Pancreas (tissue), 10 donors: ENCODE measurements around the gene KRT39. TPM values are rescaled to one million over a fixed set of nuclear protein-coding genes. Genes with fewer than 3 reads are reported as not detected.
A peak's percentile ranks its signal among the peaks of the same experiment; 100 is the strongest.

ENCODE experiments used
- ATAC-seq, 4 donors: fragments of 200-7000 bp; cut with Tn5 transposase; one replicate each; pipeline versions ENCODE4 v1.8.0 to v1.9.1; 2020; ENCODE audit warnings: mild to moderate bottlenecking in 4 of 4, moderate library complexity in 4 of 4
- DNase-seq, 6 donors: peaks; one replicate each; pipeline ENCODE4 v3.0.0-alpha.2; 2020
- FAIRE-seq: peaks from 2 replicates; lab custom pipeline; 2012; peaks lifted over from hg19 to GRCh38; lab: Jason Lieb, UNC
- H3K27ac ChIP-seq, 4 donors: fragments of 200-600 bp; sonication (generic); 1 replicate in 3 of 4; 2 replicates in 1 of 4; pipeline versions ENCODE4 v1.5.0 to v1.8.0; 2020
- H3K27me3 ChIP-seq, 4 donors: fragments of 200-600 bp; one replicate each; pipeline ENCODE4 v1.8.0; 2021
- H3K36me3 ChIP-seq, 3 donors: fragments of 200-600 bp; sonication (generic) in 1 of 3; one replicate each; pipeline versions ENCODE4 v1.5.0 to v1.8.0; 2020 to 2021
- H3K4me1 ChIP-seq, 3 donors: fragments of 200-600 bp; one replicate each; pipeline ENCODE4 v1.8.0; 2021
- H3K4me3 ChIP-seq, 4 donors: fragments of 200-600 bp; sonication (generic) in 2 of 4; one replicate each; pipeline versions ENCODE4 v1.5.0 to v1.8.0; 2020 to 2021
- H3K9me3 ChIP-seq, 4 donors: fragments of 200-600 bp; one replicate each; pipeline ENCODE4 v1.8.0; 2021
- WGBS, 2 donors: extraction: QIAGEN DNeasy Blood & Tissue Kit; methylation state at CpG; one replicate each; pipeline ENCODE4 v1.1.7; 2013; 5-methylcytosine and 5-hydroxymethylcytosine counted together
- intact Hi-C, 3 donors: fragments of 100-400 bp; cut with DNase I; formaldehyde crosslinking; loops; one replicate each; pipeline versions ENCODE4 v1.11.1 to v1.14.2; 2022
- polyA plus RNA-seq, 2 donors: library from polyadenylated mRNA; stranded (reverse); fragments of 200-250 nt; gene quantifications; one replicate each; pipeline ENCODE4 v1.2.3, GENCODE V29; 2013
- total RNA-seq, 6 donors: library from RNA; stranded (reverse); fragmentation: NEBNext Ultra II Directional in 4 of 6; extraction: Animal tissue kit (Norgen Biotek cat#: 25700) in 4 of 6; gene quantifications; one replicate each; pipeline versions ENCODE4 v1.2.1 to v1.2.4, GENCODE V29; 2021 to 2023
- TF ChIP-seq, protein P1 (sequence below), 4 donors: fragments of 200-600 bp; sonication (generic) in 3 of 4; IDR thresholded peaks; one replicate each; pipeline versions ENCODE4 v1.5.0 to v1.8.0; 2021; ENCODE audit warnings: antibody characterized with exemption in 4 of 4
- donor health status: healthy with polysubstance abuse.
- donor health status: DM: no; HTN: no; CAD: no; lungs with moderate emphysema.
- donor health status: DM: no; HTN: no; CAD: no.
- donor health status: control.
- donor health status: control.
- donor health status: Bipolar disorder and iron deficiency.
- donor health status: DM: yes; HTN: yes; CAD: no.
- donor health status: DM: no; HTN: no; CAD: no.
- donor health status: DM: no; HTN: no; CAD: no.
- donor health status: DM: yes; HTN: yes; CAD: no.

KRT39 gene
- total and polyA plus RNA-seq, 8 donors: not detected

DNA sequence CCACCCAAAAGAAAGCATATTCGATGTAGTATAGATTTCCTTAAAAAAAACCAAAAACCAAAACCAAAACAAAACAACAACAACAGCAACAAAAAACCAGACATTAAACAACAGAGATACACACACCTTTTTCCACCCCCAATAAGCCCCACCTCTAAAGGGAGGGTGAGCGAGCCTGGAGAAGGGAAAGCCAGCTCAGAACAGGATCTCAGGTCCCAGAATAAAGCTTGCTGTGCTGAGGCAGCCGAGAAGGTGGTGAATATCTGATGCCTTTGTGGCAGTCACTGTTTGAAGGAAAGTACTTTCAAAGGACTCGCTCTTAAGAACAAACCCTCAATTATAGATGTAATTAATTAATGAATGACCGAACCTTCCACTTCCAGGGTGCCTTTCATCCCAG, 29.8 kb downstream of the KRT39 start:
- no peaks in the 10 kb centered on the region for H3K36me3 ChIP-seq
- TF ChIP-seq, protein P1, sequence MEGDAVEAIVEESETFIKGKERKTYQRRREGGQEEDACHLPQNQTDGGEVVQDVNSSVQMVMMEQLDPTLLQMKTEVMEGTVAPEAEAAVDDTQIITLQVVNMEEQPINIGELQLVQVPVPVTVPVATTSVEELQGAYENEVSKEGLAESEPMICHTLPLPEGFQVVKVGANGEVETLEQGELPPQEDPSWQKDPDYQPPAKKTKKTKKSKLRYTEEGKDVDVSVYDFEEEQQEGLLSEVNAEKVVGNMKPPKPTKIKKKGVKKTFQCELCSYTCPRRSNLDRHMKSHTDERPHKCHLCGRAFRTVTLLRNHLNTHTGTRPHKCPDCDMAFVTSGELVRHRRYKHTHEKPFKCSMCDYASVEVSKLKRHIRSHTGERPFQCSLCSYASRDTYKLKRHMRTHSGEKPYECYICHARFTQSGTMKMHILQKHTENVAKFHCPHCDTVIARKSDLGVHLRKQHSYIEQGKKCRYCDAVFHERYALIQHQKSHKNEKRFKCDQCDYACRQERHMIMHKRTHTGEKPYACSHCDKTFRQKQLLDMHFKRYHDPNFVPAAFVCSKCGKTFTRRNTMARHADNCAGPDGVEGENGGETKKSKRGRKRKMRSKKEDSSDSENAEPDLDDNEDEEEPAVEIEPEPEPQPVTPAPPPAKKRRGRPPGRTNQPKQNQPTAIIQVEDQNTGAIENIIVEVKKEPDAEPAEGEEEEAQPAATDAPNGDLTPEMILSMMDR (IDR thresholded peaks at IDR 0.05): no peak
- peaks cover 0 to 6% (median 0%) of the 10 kb centered on the region in 3 donors for H3K4me1 ChIP-seq
- H3K27ac ChIP-seq: peak overlapping the region in 3 of 4 donors; percentile 38 to 68 (median 64)
- FAIRE-seq (no peak), DNase-seq (no peak), ATAC-seq (peak in 3 of 4 donors; percentile 51 to 62 (median 56))
- WGBS, 2 donors: 21 to 30% methylated on average over 5 of the region's 5 CpGs
- no peak overlapping the region for H3K4me3 ChIP-seq
- peaks cover 0 to 3% (median 0%) of the 10 kb centered on the region in 4 donors for H3K27me3 ChIP-seq
- intact Hi-C loops: no loop called here
- no peaks in the 10 kb centered on the region for H3K9me3 ChIP-seq

DNA sequence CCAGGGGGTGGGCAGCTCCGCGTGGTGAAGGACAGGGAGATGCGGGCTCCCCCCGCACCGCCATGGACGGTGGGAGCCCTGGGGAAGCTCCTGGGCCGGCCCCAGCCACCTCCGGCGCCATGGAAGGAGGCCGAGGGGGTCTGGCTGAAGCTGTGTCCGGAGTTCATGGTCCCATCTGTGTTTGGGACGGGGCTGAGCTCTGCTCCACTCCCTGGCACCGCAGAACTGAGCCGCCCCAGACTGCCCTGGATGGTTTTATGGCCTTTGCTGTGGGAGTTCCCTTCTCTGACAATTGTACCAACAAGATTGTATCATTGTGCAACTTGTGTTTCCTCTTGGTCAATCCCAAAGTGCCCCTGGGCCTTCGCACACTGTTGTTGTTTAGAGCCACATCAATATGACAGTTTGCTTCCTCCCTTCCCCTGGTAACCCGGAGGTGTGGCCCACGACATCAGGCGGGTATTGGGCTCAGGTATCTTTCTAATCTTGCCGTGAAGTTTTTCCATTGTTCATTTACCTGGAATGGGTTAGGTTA, 30.2 kb downstream of the KRT39 start:
- WGBS, 2 donors: 73 to 75% methylated on average over 19 of the region's 19 CpGs
- intact Hi-C loops: no loop called here
- FAIRE-seq (no peak), DNase-seq (peak in 1 of 6 donors; percentile 10), ATAC-seq (peak in 3 of 4 donors; percentile 31 to 71 (median 70))
- Histone ChIP-seq H3K4me1 (peaks cover 0 to 6% (median 0%) of the 10 kb centered on the region in 3 donors), H3K4me3 (no peak overlapping the region), H3K9me3 (no peaks in the 10 kb centered on the region), H3K36me3 (no peaks in the 10 kb centered on the region), H3K27ac (peak overlapping the region in 3 of 4 donors; percentile 38 to 68 (median 64)), H3K27me3 (peaks cover 0 to 3% (median 0%) of the 10 kb centered on the region in 4 donors)
- TF ChIP-seq, protein P1 (IDR thresholded peaks at IDR 0.05): no peak

DNA sequence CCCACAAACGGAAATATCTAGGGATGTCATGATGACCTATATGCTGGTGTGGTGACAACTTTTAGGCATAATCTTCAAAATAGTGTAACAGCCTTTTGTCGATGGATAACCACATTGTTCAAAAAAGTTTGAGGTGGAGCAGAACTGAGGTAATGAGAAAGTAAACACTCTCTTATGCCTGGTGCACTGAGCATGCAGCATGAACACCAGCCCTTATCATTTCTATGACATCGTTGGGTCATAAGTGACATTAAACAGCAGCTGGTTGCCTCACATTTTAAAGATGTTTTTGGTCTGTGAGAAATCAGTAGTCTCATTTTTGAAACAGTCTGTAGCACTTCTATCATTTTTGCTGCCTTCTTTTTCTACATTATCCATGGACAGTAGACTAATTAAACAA, 31.1 kb downstream of the KRT39 start:
- peaks cover 0 to 6% (median 0%) of the 10 kb centered on the region in 3 donors for H3K4me1 ChIP-seq
- peaks cover 0 to 3% (median 0%) of the 10 kb centered on the region in 4 donors for H3K27me3 ChIP-seq
- intact Hi-C loops: no loop called here
- no peak overlapping the region for H3K27ac ChIP-seq
- TF ChIP-seq, protein P1 (IDR thresholded peaks at IDR 0.05): no peak
- no peak for FAIRE-seq
- 43 to 44% methylated on average over 3 of the region's 3 CpGs for WGBS, 2 donors
- no peaks in the 10 kb centered on the region for H3K9me3 ChIP-seq
- H3K36me3 ChIP-seq: no peaks in the 10 kb centered on the region
- DNase-seq: no peak
- no peak overlapping the region for H3K4me3 ChIP-seq
- ATAC-seq: no peak

DNA sequence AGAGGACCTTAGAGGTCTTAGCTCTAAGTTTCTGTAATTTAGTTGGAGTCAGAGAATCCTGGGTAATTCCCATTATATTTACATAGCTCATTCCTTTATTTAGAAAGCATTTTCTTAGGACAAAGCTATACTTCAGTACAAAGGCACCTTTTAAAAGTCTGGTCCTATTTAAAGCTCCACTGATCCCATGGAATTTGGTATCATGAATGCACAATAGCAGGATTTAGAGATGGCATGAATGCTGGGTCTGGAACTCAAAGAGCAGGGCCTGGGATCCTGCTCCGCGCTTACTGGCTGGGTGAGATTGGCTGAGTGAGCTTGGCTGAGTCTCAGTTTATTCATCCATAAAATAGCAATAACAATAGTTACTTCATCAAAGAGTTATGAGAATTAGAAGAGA, 34.1 kb downstream of the KRT39 start:
- no peak for ATAC-seq
- Histone ChIP-seq H3K27ac (no peak overlapping the region), H3K36me3 (no peaks in the 10 kb centered on the region), H3K9me3 (no peaks in the 10 kb centered on the region), H3K4me3 (no peak overlapping the region), H3K27me3 (no peaks in the 10 kb centered on the region), H3K4me1 (peaks cover 0 to 6% (median 0%) of the 10 kb centered on the region in 3 donors)
- WGBS, 2 donors: 74 to 79% methylated on average over 2 of the region's 2 CpGs
- TF ChIP-seq, protein P1 (IDR thresholded peaks at IDR 0.05): no peak
- no peak for FAIRE-seq
- intact Hi-C loops: no loop called here
- DNase-seq: no peak

DNA sequence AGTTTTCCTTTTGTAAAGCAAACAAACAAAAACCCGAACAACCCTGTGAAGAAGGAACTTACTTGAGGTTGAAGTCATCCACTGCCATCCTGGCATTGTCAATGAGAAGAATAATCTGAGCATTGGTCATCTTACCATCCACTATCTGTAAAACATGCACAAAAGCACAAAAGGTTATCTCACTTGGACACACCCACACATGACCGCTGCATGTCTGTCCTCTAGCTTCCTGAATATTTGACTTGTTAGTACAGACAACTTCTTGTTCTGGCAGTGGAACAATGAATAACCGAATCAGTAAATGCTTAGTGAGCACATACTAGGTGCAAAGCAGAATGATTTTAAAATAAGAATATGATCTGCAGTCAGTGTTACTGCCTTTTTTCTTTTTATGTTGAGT, 35.4 kb downstream of the KRT39 start:
- ATAC-seq (no peak), FAIRE-seq (no peak), DNase-seq (no peak)
- Histone ChIP-seq H3K27me3 (no peaks in the 10 kb centered on the region), H3K4me3 (no peak overlapping the region), H3K36me3 (no peaks in the 10 kb centered on the region), H3K27ac (no peak overlapping the region), H3K4me1 (no peaks in the 10 kb centered on the region), H3K9me3 (no peaks in the 10 kb centered on the region)
- intact Hi-C loops: no loop called here
- 54 to 60% methylated on average over 3 of the region's 3 CpGs for WGBS, 2 donors
- TF ChIP-seq, protein P1 (IDR thresholded peaks at IDR 0.05): no peak
